ENCODE data around the gene FZR1. TPM values are rescaled to one million over a fixed set of nuclear protein-coding genes. Genes with fewer than 3 reads are reported as not detected.

FZR1 gene
- total RNA-seq, 1 experiment from 2014 or later = 51.4 TPM

GRCh38 chr19:3459089-3459881 is 46.8 kb upstream of the FZR1 start:
- Histone ChIP-seq H2BK120ac (ENCODE audit: low read depth, low read length, poor library complexity, severe bottlenecking) (no peak overlapping the region), H3K14ac (ENCODE audit: insufficient read depth, low read length) (no peak overlapping the region), H4K5ac (ENCODE audit: insufficient read length, low read depth, low read length) (no peak overlapping the region), H4K20me1 (ENCODE audit: control insufficient read depth, insufficient read depth, insufficient read length) (peaks cover under 1% of the 10 kb centered on the region), H3K56ac (ENCODE audit: insufficient read length, low read depth, low read length) (no peak overlapping the region), H3K79me2 (ENCODE audit: insufficient read depth, low read length) (no peaks in the 10 kb centered on the region), H3K18ac (ENCODE audit: insufficient read length, low read depth, low read length) (no peak overlapping the region), H3T11ph (ENCODE audit: low read length) (no peak overlapping the region), H3K4me1 (ENCODE audit: insufficient read depth, low read length) (no peaks in the 10 kb centered on the region; the same call in 1 of the 2 replicates), H2BK5ac (ENCODE audit: insufficient read length, low read length) (no peak overlapping the region), H2AK5ac (ENCODE audit: insufficient read length, low read length) (no peak overlapping the region), H3K9me3 (ENCODE audit: control insufficient read depth, low read depth, low read length) (no peaks in the 10 kb centered on the region), H3K4me2 (ENCODE audit: insufficient read depth, insufficient read length, low read length) (peak overlapping the region; percentile 5), H3K9ac (ENCODE audit: extremely low read depth, insufficient read length, low read length) (no peak overlapping the region), H2BK20ac (ENCODE audit: low read depth, low read length, poor library complexity, severe bottlenecking) (no peak overlapping the region), H3K4ac (ENCODE audit: low read depth, low read length) (no peak overlapping the region), H2BK12ac (ENCODE audit: insufficient read length, low read depth, low read length) (no peak overlapping the region), H3K23me2 (ENCODE audit: insufficient read length, low read depth, low read length, poor library complexity, severe bottlenecking) (peaks cover 3% of the 10 kb centered on the region), H3K23ac (ENCODE audit: insufficient read length, low read depth, low read length) (no peak overlapping the region), H3K27ac (ENCODE audit: insufficient read length, low read depth, low read length) (no peak overlapping the region), H4K8ac (replicated peaks; ENCODE audit: insufficient read length, low read depth, low read length) (no peak overlapping the region), H2AFZ (ENCODE audit: low read length) (no peak overlapping the region), H3K79me1 (ENCODE audit: insufficient read depth, low read depth, low read length, poor library complexity, severe bottlenecking) (no peaks in the 10 kb centered on the region), H4K91ac (ENCODE audit: insufficient read length, low read depth, low read length) (no peak overlapping the region), H2BK15ac (ENCODE audit: low read depth, low read length) (no peak overlapping the region), H3K27me3 (ENCODE audit: insufficient read depth, low read length) (peaks cover 17% of the 10 kb centered on the region)
- WGBS (ENCODE audit: extremely low coverage, insufficient read length, low lambda C conversion rate) = no CpG with 5 or more reads among the region's 26 CpGs
- H3K9me3 Mint-ChIP-seq = no peaks in the 10 kb centered on the region
- peaks cover 14 to 27% of the 10 kb centered on the region in 2 experiments for H3K4me1 Mint-ChIP-seq
- peaks cover 67% of the 10 kb centered on the region for H3K27me3 Mint-ChIP-seq (ENCODE audit: low read depth)
- peak; percentile 78 for DNase-seq
- peak overlapping the region; percentile 19 to 73; a peak in 4 of 5 replicates for H3K4me3 Mint-ChIP-seq
- no peak for TF ChIP-seq CTCF (conservative IDR thresholded peaks at IDR 0.05)
- no peaks in the 10 kb centered on the region for H3K36me3 Mint-ChIP-seq (ENCODE audit: insufficient read depth in 1 of 3, low read depth in 3 of 3)
- H3K27ac Mint-ChIP-seq = no peak overlapping the region

Data from H9 (cell line).